ENCODE data around the gene CLEC17A.
"Not testable (repeated sequence)": the region's sequence is repeated elsewhere in the genome, so short reads cannot be mapped to it uniquely, and the experiment has no call there.

Gene CLEC17A

DNA sequence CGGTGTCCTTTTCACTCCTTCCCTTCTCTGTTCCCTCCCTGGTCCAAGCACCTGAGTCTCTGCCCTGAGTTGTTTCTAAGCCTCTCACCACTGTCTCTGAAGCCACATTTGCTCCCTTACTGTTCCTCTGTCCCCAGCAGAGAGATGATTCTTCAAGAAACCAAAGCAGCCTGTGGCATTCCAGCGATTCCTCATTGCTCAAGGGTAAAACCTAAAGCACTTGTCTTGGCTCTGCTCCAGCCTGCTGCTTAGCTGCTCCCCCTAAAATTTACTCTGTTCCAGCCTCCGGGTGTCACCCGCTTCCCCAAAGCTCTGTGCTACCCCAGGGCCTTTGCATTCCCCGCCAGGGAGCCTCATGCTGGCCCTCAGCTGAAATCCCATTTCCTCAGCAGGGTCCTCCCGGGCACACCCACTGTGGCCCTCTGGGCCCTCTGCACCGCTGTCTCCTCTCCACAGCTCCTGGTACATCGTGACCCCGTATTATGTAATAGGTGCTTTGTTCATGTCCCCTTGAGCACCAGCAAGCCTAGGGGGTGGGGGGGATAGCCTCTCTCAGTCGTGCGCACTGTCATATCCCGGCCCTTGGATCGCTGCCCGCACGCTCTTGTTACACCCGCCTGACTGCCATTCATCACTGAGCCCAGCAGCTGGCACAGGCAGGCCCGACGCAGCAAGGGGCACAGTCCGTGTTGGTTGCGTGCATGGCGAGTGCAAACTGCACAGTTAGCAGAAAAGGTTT is 37.7 kb upstream of the CLEC17A start:
- no peak for DNase-seq (ENCODE audit: low spot score)

DNA sequence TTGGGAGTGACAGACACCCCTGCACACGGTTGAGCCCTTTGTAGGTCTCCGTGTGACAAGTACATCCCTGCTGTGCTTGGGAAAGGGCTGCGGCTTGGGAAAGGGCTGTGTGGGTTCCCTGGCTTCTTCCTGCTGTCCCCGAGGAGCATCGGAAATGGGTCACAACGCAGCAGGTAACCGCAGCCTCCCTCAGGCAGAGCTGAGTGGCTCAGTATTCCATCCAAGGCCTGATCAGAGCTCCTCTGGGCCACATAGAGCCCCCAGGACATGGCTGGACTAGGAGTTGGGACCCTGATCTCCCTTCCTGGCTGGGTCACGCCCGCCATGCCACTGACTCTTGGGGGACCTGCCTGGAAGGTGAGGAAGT is 37.2 kb upstream of the CLEC17A start:
- DNase-seq (ENCODE audit: low spot score) = no peak
- TF ChIP-seq, protein P1, sequence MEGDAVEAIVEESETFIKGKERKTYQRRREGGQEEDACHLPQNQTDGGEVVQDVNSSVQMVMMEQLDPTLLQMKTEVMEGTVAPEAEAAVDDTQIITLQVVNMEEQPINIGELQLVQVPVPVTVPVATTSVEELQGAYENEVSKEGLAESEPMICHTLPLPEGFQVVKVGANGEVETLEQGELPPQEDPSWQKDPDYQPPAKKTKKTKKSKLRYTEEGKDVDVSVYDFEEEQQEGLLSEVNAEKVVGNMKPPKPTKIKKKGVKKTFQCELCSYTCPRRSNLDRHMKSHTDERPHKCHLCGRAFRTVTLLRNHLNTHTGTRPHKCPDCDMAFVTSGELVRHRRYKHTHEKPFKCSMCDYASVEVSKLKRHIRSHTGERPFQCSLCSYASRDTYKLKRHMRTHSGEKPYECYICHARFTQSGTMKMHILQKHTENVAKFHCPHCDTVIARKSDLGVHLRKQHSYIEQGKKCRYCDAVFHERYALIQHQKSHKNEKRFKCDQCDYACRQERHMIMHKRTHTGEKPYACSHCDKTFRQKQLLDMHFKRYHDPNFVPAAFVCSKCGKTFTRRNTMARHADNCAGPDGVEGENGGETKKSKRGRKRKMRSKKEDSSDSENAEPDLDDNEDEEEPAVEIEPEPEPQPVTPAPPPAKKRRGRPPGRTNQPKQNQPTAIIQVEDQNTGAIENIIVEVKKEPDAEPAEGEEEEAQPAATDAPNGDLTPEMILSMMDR (IDR thresholded peaks at IDR 0.05; ENCODE audit: extremely low read depth, missing control alignments) = no peak

More for the DNA sequence above, 37.7 kb upstream of the CLEC17A start:
- TF ChIP-seq, protein P1 (IDR thresholded peaks at IDR 0.05; ENCODE audit: extremely low read depth, missing control alignments) = no peak

DNA sequence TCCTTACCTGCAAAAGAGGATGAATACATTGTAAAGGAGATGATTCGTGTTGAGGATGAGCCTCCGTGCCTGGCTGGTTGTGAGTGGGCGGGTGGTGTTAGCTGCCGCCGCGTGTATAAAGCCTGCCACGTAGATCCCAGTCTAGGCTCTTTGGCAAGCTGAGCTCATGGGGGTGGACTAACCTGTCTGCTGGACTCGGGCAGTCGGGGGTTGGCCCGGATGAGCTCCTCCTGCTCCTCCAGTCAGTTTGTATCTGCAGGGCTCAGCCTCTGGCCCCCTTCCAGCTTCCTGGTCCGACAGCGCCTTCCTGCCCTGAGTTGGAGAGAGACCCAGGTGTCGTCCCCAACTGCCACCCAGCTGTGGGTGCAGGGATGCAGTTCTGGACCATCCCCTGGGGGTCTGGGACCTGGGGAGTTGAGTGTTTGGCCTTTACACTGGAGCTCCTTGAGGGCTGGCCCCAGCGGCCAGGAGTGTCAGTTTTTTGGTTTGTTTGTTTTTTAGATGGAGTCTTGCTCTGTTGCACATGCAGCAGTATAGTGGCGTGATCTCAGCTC is 32.6 kb upstream of the CLEC17A start:
- peak; percentile 49 for DNase-seq (ENCODE audit: low spot score)

DNA sequence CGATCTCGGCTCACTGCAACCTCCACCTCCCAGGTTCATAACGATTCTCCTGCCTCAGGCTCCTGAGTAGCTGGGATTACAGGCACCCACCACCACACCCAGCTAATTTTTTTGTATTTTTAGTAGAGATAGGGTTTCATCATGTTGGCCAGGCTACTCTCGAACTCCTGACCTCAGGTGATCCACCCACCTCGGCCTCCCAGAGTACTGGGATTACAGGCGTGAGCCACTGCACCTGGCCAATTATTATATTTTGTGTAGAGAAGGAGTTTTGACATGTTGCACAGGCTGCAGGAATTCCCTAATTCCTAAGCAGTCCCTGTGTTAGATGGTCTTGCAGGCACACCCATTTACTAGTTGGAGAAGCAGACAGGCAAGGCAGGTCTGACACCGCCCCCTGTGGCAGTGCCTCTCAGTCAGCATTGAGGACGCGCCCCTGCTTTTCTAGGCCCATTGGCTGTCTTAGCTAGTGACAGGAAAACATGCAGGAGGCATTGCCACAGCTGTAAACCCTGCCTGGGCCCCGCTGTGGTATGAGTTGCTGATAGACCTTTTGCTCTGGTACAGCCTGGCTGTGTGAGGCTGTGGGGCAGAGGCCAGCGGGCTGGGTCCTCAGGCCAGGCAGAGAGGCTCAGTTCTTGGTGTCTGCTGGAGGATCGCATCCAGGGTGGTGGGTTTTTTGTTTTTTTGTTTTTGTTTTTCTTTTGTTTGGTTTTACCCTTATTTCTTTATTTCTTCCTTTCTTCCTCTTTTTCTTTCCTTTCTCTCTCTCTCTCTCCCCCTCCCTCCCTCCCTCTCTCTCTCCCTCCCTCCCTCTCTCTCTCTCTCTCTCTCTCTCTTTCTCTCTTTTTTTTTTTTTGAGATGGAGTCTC is 31.5 kb upstream of the CLEC17A start:
- peak; percentile 74 for DNase-seq (ENCODE audit: low spot score)
- TF ChIP-seq, protein P1 (IDR thresholded peaks at IDR 0.05; ENCODE audit: extremely low read depth, missing control alignments) = peak; percentile 47

More for the DNA sequence above, 32.6 kb upstream of the CLEC17A start:
- TF ChIP-seq, protein P1 (IDR thresholded peaks at IDR 0.05; ENCODE audit: extremely low read depth, missing control alignments) = no peak

DNA sequence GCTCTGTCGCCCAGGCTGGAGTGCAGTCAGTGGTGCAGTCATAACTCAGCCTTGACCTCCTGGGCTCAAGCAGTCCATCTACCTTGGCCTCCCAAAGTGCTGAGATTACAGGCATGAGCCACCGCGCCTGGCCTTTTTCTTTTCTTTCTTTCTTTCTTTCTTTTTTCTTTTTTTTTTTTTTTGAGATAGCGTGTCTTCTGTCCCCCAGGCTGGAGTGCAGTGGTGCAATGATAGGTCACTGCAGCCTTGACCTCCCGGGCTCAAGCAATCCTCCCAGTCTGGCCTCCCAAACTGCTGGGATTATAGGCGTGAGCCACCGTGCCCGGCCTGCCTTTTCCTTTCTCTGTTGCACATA is 30.9 kb upstream of the CLEC17A start:
- not testable (repeated sequence) for DNase-seq (ENCODE audit: low spot score)

DNA sequence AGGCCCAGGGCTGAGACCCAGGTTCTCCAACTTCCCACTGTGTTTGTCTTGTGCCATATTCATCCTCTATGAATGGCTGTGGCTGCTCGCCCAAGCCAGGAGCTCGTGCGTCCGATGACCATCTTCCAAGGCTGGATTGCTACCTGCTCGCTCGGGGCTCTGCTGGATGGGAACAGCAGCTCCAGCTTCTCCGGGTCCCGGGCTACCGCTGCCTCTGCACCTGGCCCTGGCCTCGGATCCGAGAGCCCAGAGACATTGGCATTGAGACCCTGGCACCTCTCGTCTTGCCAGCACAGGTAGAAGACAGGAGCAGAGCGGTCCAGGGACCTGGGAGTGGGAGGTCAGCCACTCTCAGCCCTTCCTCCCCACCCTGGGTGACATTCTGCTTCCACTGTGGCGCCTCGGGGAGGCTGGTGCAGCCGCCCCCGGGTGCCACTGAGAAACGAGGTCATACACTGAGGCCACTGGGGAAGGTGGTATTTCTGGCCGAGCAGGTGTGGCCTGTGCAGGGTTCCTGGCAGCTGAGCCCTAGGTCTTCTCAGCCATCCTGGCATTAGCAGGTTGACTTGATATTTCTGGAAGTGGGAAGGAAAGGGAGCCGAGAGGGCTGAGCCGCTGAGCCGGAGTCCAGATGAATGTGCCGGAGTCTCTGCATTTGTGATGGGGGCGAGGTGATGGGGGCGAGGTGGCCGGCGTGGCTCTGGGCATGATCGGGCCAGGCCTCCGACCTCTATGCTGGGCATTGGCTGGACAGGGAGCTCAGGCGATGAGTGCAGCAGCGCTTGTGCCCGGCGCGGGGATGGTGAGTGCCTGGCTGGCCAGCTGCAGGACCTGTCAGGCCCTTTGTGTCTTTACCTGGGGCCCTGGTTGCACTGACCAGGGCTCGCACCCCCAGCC is 29.6 kb upstream of the CLEC17A start:
- TF ChIP-seq, protein P1 (IDR thresholded peaks at IDR 0.05; ENCODE audit: extremely low read depth, missing control alignments) = no peak

DNA sequence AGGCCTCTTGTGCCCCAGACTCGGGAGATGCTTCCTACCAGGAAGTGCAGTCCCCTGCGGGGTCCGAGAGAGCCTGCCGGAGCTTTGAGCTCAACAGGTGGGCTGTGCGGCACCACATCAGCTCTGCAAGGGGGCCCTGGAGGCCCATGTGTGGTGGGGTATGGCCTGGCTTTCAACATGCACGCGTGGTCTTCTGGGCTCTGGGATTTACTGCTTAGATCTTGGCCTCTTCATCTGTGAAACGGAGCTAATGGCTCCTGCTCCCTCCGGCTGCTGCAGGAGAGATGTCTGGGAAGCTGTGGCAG is 29.0 kb upstream of the CLEC17A start:
- TF ChIP-seq, protein P1 (IDR thresholded peaks at IDR 0.05; ENCODE audit: extremely low read depth, missing control alignments) = no peak
- DNase-seq (ENCODE audit: low spot score) = no peak

More for the DNA sequence above, 29.6 kb upstream of the CLEC17A start:
- no peak for DNase-seq (ENCODE audit: low spot score)
